Body of pancreas (tissue), 4 donors: ENCODE results near the gene HDLBP. TPM values are rescaled to one million over a fixed set of nuclear protein-coding genes. Genes with fewer than 3 reads are reported as not detected.

ENCODE experiments used
- ATAC-seq: fragments of 150-250 bp; one replicate; pipeline ENCODE4 v1.9.1; 2016
- DNase-seq, 4 donors: peaks; one replicate each; pipeline ENCODE4 v3.0.0-alpha.2; 2019
- H3K27ac ChIP-seq, 4 donors: fragments of 200-600 bp; sonication (generic); 1 replicate in 3 of 4; 2 replicates in 1 of 4; pipeline versions ENCODE4 v1.5.1 to v1.6.1; 2016 to 2019; ENCODE audit warnings: mild to moderate bottlenecking in 1 of 4, mixed read lengths in 1 of 4, moderate library complexity in 1 of 4
- H3K27me3 ChIP-seq, 2 donors: fragments of 200-600 bp; sonication (generic); one replicate each; pipeline ENCODE4 v1.6.0; 2016; ENCODE audit warnings: mild to moderate bottlenecking in 1 of 2
- H3K36me3 ChIP-seq, 2 donors: fragments of 200-600 bp; sonication (generic); replicated peaks in 1 of 2; 2 replicates each; pipeline ENCODE4 v1.5.1; 2016; ENCODE audit warnings: low read depth in 2 of 2; ENCODE audit not compliant: insufficient read depth in 1 of 2
- H3K4me1 ChIP-seq: fragments of 200-600 bp; sonication (generic); one replicate; pipeline ENCODE4 v1.6.0; 2016
- H3K4me3 ChIP-seq, 2 donors: fragments of 200-600 bp; sonication (generic); 1 replicate in 1 of 2; 2 replicates in 1 of 2; pipeline ENCODE4 v1.5.1; 2016 to 2019
- H3K9me3 ChIP-seq, 3 donors: fragments of 200-600 bp; sonication (generic); 1 replicate in 2 of 3; 2 replicates in 1 of 3; pipeline ENCODE4 v1.5.1; 2016
- CTCF ChIP-seq, 7 experiments: fragments of 450-650 bp in 4 of 7; fragments of 200-600 bp in 3 of 7; sonication (generic) in 3 of 7; IDR thresholded peaks; one replicate each; pipeline ENCODE4 v1.5.1; 2016 to 2019; ENCODE audit warnings: antibody characterized with exemption in 7 of 7
- POLR2A ChIP-seq, 3 donors: fragments of 450-650 bp; IDR thresholded peaks; one replicate each; pipeline ENCODE4 v1.6.1; 2016; ENCODE audit warnings: antibody characterized with exemption in 3 of 3, mild to moderate bottlenecking in 2 of 3
- whole genome bisulfite sequencing, 2 donors: methylation state at CpG; one replicate each; pipeline ENCODE4 v1.1.5; 2017; 5-methylcytosine and 5-hydroxymethylcytosine counted together
- intact Hi-C: fragments of 100-400 bp; cut with DNase I; formaldehyde crosslinking; loops from one replicate; pipeline ENCODE4 v1.15.1; 2023
- total RNA-seq, 2 donors: library from RNA; depleted of rRNA; stranded (reverse); fragments of >200 nt; gene quantifications; one replicate each; pipeline ENCODE4 v1.1.0, GENCODE V29; 2016

Gene HDLBP
- total RNA-seq, 2 donors from 2014 or later, result 501 to 612 TPM

- Histone ChIP-seq H3K36me3 (peaks cover 19 to 54% of the 10 kb centered on the region in 2 donors), H3K4me3 (no peak overlapping the region), H3K4me1 (peaks cover 19% of the 10 kb centered on the region), H3K9me3 (no peaks in the 10 kb centered on the region), H3K27me3 (no peaks in the 10 kb centered on the region), H3K27ac (peak overlapping the region in 3 of 4 donors; percentile 16 to 63 (median 16))
- WGBS, 2 donors, result 29 to 30% methylated on average over 8 of the region's 8 CpGs
- intact Hi-C loops, result no loop called here
- DNase-seq (no peak), ATAC-seq (peak; percentile 38)
- no peak for TF ChIP-seq POLR2A (IDR thresholded peaks at IDR 0.05)
- TF ChIP-seq CTCF (IDR thresholded peaks at IDR 0.05), result no peak
Measured at GRCh38 chr2:241339839-241340630, 24.6 kb upstream of the HDLBP start.

GRCh38 chr2:241334813-241335212, 19.3 kb upstream of the HDLBP start:
- TF ChIP-seq POLR2A (IDR thresholded peaks at IDR 0.05), result no peak
- no peak for TF ChIP-seq CTCF (IDR thresholded peaks at IDR 0.05)
- no peak for ATAC-seq
- Histone ChIP-seq H3K9me3 (no peaks in the 10 kb centered on the region), H3K4me1 (peaks cover 8% of the 10 kb centered on the region), H3K27ac (no peak overlapping the region), H3K27me3 (no peaks in the 10 kb centered on the region), H3K4me3 (no peak overlapping the region), H3K36me3 (peaks cover 0 to 25% of the 10 kb centered on the region in 2 donors)
- no peak for DNase-seq
- intact Hi-C loops, result no loop called here
- WGBS, 2 donors, result 37 to 39% methylated on average over 2 of the region's 2 CpGs

- DNase-seq (no peak), ATAC-seq (no peak)
- intact Hi-C loops, result no loop called here
- TF ChIP-seq POLR2A (IDR thresholded peaks at IDR 0.05) (no peak), CTCF (IDR thresholded peaks at IDR 0.05) (no peak)
- no peak overlapping the region for H3K4me3 ChIP-seq
- H3K9me3 ChIP-seq, result no peaks in the 10 kb centered on the region
- H3K36me3 ChIP-seq, result peaks cover 0 to 9% of the 10 kb centered on the region in 2 donors
- WGBS, 2 donors, result 84 to 85% methylated on average over 4 of the region's 4 CpGs
- H3K4me1 ChIP-seq, result no peaks in the 10 kb centered on the region
- no peak overlapping the region for H3K27ac ChIP-seq
- H3K27me3 ChIP-seq, result no peaks in the 10 kb centered on the region
Measured at GRCh38 chr2:241330616-241330981, 15.1 kb upstream of the HDLBP start.

- Histone ChIP-seq H3K4me3 (no peak overlapping the region), H3K27me3 (no peaks in the 10 kb centered on the region), H3K36me3 (peaks cover 0 to 9% of the 10 kb centered on the region in 2 donors), H3K9me3 (no peaks in the 10 kb centered on the region), H3K27ac (no peak overlapping the region), H3K4me1 (peaks cover 4% of the 10 kb centered on the region)
- DNase-seq (no peak), ATAC-seq (no peak)
- WGBS, 2 donors, result 85% methylated on average over 11 of the region's 11 CpGs
- intact Hi-C loops, result no loop called here
- no peak for TF ChIP-seq CTCF (IDR thresholded peaks at IDR 0.05)
- TF ChIP-seq POLR2A (IDR thresholded peaks at IDR 0.05), result no peak
Measured at GRCh38 chr2:241329669-241330615, 14.5 kb upstream of the HDLBP start.
